ENCODE results near the gene SCGB2B2. TPM values are rescaled to one million over a fixed set of nuclear protein-coding genes. Genes with fewer than 3 reads are reported as not detected.
"Not testable (repeated sequence)": the region's sequence is repeated elsewhere in the genome, so short reads cannot be mapped to it uniquely, and the experiment has no call there.

Gene SCGB2B2
- total RNA-seq, 1 donor from 2014 or later = 0.74 TPM

- no peak for DNase-seq (ENCODE audit: low spot score)
- peaks cover 6% of the 10 kb centered on the region for H3K4me1 Mint-ChIP-seq (ENCODE audit: unreplicated experiment)
- H3K4me3 Mint-ChIP-seq (ENCODE audit: unreplicated experiment) = no peak overlapping the region
- no peak overlapping the region for H3K27ac Mint-ChIP-seq (ENCODE audit: unreplicated experiment)
- H3K36me3 Mint-ChIP-seq (ENCODE audit: low read depth, unreplicated experiment) = peaks cover 2% of the 10 kb centered on the region
- TF ChIP-seq CTCF (IDR thresholded peaks at IDR 0.05; ENCODE audit: unreplicated experiment) = no peak
- peaks cover 14% of the 10 kb centered on the region for H3K27me3 Mint-ChIP-seq (ENCODE audit: unreplicated experiment)
- no peaks in the 10 kb centered on the region for H3K9me3 Mint-ChIP-seq (ENCODE audit: unreplicated experiment)
These were observed 3.4 kb downstream of the SCGB2B2 start for GRCh38 chr19:34673590-34673989.

GRCh38 chr19:34671972-34672371 is 5.0 kb downstream of the SCGB2B2 start:
- no peak for TF ChIP-seq CTCF (IDR thresholded peaks at IDR 0.05; ENCODE audit: unreplicated experiment)
- Mint-ChIP-seq H3K27ac (ENCODE audit: unreplicated experiment) (no peak overlapping the region), H3K36me3 (ENCODE audit: low read depth, unreplicated experiment) (no peaks in the 10 kb centered on the region), H3K4me3 (ENCODE audit: unreplicated experiment) (no peak overlapping the region), H3K4me1 (ENCODE audit: unreplicated experiment) (peaks cover 6% of the 10 kb centered on the region), H3K9me3 (ENCODE audit: unreplicated experiment) (no peaks in the 10 kb centered on the region), H3K27me3 (ENCODE audit: unreplicated experiment) (peaks cover 12% of the 10 kb centered on the region)
- DNase-seq (ENCODE audit: low spot score) = no peak

- peaks cover 5% of the 10 kb centered on the region for H3K27me3 Mint-ChIP-seq (ENCODE audit: unreplicated experiment)
- H3K4me3 Mint-ChIP-seq (ENCODE audit: unreplicated experiment) = no peak overlapping the region
- no peak overlapping the region for H3K27ac Mint-ChIP-seq (ENCODE audit: unreplicated experiment)
- TF ChIP-seq CTCF (IDR thresholded peaks at IDR 0.05; ENCODE audit: unreplicated experiment) = no peak
- DNase-seq (ENCODE audit: low spot score) = no peak
- no peaks in the 10 kb centered on the region for H3K36me3 Mint-ChIP-seq (ENCODE audit: low read depth, unreplicated experiment)
- H3K9me3 Mint-ChIP-seq (ENCODE audit: unreplicated experiment) = no peaks in the 10 kb centered on the region
- H3K4me1 Mint-ChIP-seq (ENCODE audit: unreplicated experiment) = no peaks in the 10 kb centered on the region
These were observed 7.7 kb downstream of the SCGB2B2 start for GRCh38 chr19:34669305-34669704.

- DNase-seq (ENCODE audit: low spot score); H3K36me3 Mint-ChIP-seq (ENCODE audit: low read depth, unreplicated experiment); H3K27ac Mint-ChIP-seq (ENCODE audit: unreplicated experiment); H3K4me1 Mint-ChIP-seq (ENCODE audit: unreplicated experiment); H3K9me3 Mint-ChIP-seq (ENCODE audit: unreplicated experiment); H3K27me3 Mint-ChIP-seq (ENCODE audit: unreplicated experiment); H3K4me3 Mint-ChIP-seq (ENCODE audit: unreplicated experiment): not testable (repeated sequence)
These were observed 8.3 kb downstream of the SCGB2B2 start for GRCh38 chr19:34668690-34669089.

GRCh38 chr19:34668077-34668689 is 8.8 kb downstream of the SCGB2B2 start:
- not testable (repeated sequence) for H3K9me3 Mint-ChIP-seq (ENCODE audit: unreplicated experiment); DNase-seq (ENCODE audit: low spot score); H3K27ac Mint-ChIP-seq (ENCODE audit: unreplicated experiment); H3K4me3 Mint-ChIP-seq (ENCODE audit: unreplicated experiment); H3K36me3 Mint-ChIP-seq (ENCODE audit: low read depth, unreplicated experiment); H3K4me1 Mint-ChIP-seq (ENCODE audit: unreplicated experiment); H3K27me3 Mint-ChIP-seq (ENCODE audit: unreplicated experiment)

- DNase-seq (ENCODE audit: low spot score) = no peak
- TF ChIP-seq CTCF (IDR thresholded peaks at IDR 0.05; ENCODE audit: unreplicated experiment) = no peak
- no peaks in the 10 kb centered on the region for H3K36me3 Mint-ChIP-seq (ENCODE audit: low read depth, unreplicated experiment)
- H3K4me1 Mint-ChIP-seq (ENCODE audit: unreplicated experiment) = no peaks in the 10 kb centered on the region
- H3K27ac Mint-ChIP-seq (ENCODE audit: unreplicated experiment) = no peak overlapping the region
- no peak overlapping the region for H3K4me3 Mint-ChIP-seq (ENCODE audit: unreplicated experiment)
- H3K9me3 Mint-ChIP-seq (ENCODE audit: unreplicated experiment) = no peaks in the 10 kb centered on the region
- H3K27me3 Mint-ChIP-seq (ENCODE audit: unreplicated experiment) = peaks cover 7% of the 10 kb centered on the region
These were observed 9.4 kb downstream of the SCGB2B2 start for GRCh38 chr19:34667349-34668076.
